Uterus (tissue), 2 donors: Measurements from ENCODE around the gene CFTR.

Source experiments
- CTCF ChIP-seq, 4 experiments: fragments of 200-600 bp in 2 of 4; fragments of 450-650 bp in 2 of 4; sonication (generic) in 2 of 4; IDR thresholded peaks; one replicate each; pipeline ENCODE4 v1.5.1; 2016 to 2019; ENCODE audit warnings: antibody characterized with exemption in 4 of 4, mild to moderate bottlenecking in 2 of 4, moderate library complexity in 1 of 4
- POLR2A ChIP-seq, 2 donors: fragments of 450-650 bp; IDR thresholded peaks; one replicate each; pipeline ENCODE4 v1.6.1; 2016; ENCODE audit warnings: antibody characterized with exemption in 2 of 2, mild to moderate bottlenecking in 1 of 2, moderate library complexity in 1 of 2

GRCh38 chr7:117637937-117638336, 158.1 kb downstream of the CFTR start:
- TF ChIP-seq CTCF (IDR thresholded peaks at IDR 0.05) (no peak), POLR2A (IDR thresholded peaks at IDR 0.05) (no peak)
